GM10248 (cell line): ENCODE results near the gene PIK3R3.

Experiments
- CTCF ChIA-PET: fragments of 300-600 bp; sonication (Branson Sonifier 250); formaldehyde crosslinking; extraction: SDS; loops from one replicate; lab custom pipeline; 2021; ENCODE audit warnings: antibody characterized with exemption; lab: Yijun Ruan, JAX
- POLR2A ChIA-PET: fragments of 350-650 bp; sonication (Branson Sonifier 250); formaldehyde crosslinking; extraction: SDS; loops from one replicate; lab custom pipeline; 2020; ENCODE audit warnings: antibody characterized with exemption; lab: Yijun Ruan, JAX
- DNase-seq: peaks from one replicate; pipeline ENCODE4 v3.0.0; 2012; ENCODE audit errors: extremely low spot score
- CTCF ChIP-seq: IDR thresholded peaks from 2 replicates; pipeline ENCODE4 v1.5.1; 2012; ENCODE audit warnings: mild to moderate bottlenecking, low read depth; ENCODE audit errors: extremely low read depth, missing control alignments, control extremely low read depth

PIK3R3 gene

GRCh38 chr1:46117810-46118494 is 14.5 kb downstream of the PIK3R3 start:
- TF ChIP-seq CTCF, result no peak
- CTCF ChIA-PET, result interaction anchor here (1.1 to 2.5 kb wide), 5 partner anchors 10 to 105 kb away, joined by 3 to 12 read pairs (median 3); no protein-coding TSS in a partner anchor
- no peak for DNase-seq
- POLR2A ChIA-PET, result interaction anchor here (0.7 to 2.1 kb wide), 3 partner anchors 10 to 29 kb away, joined by 4 to 9 read pairs (median 7); partner anchors contain the start of gene PIK3R3

- CTCF ChIA-PET, result interaction anchor here (1.3 to 2.0 kb wide), 3 partner anchors 9 to 108 kb away, joined by 3 to 5 read pairs (median 4); no protein-coding TSS in a partner anchor
- no peak for TF ChIP-seq CTCF
- POLR2A ChIA-PET, result no interaction called here
- DNase-seq, result no peak
Measured at GRCh38 chr1:46114925-46115603, 17.4 kb downstream of the PIK3R3 start.

GRCh38 chr1:46113948-46114347 is 18.5 kb downstream of the PIK3R3 start:
- ChIA-PET CTCF (interaction anchor here (1.6 to 2.0 kb wide), 2 partner anchors 10 to 109 kb away, joined by 4 to 5 read pairs; no protein-coding TSS in a partner anchor), POLR2A (no interaction called here)
- no peak for DNase-seq
- TF ChIP-seq CTCF, result no peak

GRCh38 chr1:46112108-46112507 is 20.3 kb downstream of the PIK3R3 start:
- CTCF ChIA-PET, result interaction anchor here (0.7 to 1.0 kb wide), 2 partner anchors 52 to 78 kb away, joined by 3 read pairs; no protein-coding TSS in a partner anchor
- POLR2A ChIA-PET, result interaction anchor here (1.3 kb wide), 1 partner anchor 20 kb away, joined by 5 read pairs; the partner anchor contains the start of gene PIK3R3

GRCh38 chr1:46110521-46110920 is 21.9 kb downstream of the PIK3R3 start:
- DNase-seq, result no peak
- CTCF ChIA-PET, result interaction anchor here (0.6 to 1.7 kb wide), 9 partner anchors 10 to 74 kb away, joined by 3 to 5 read pairs (median 3); partner anchors contain the start of gene PIK3R3
- no peak for TF ChIP-seq CTCF
- POLR2A ChIA-PET, result interaction anchor here (0.6 kb wide), 1 partner anchor 22 kb away, joined by 4 read pairs; the partner anchor contains the start of gene PIK3R3

More at GRCh38 chr1:46112108-46112507, 20.3 kb downstream of the PIK3R3 start:
- no peak for TF ChIP-seq CTCF
- DNase-seq, result no peak

- no peak for DNase-seq
- POLR2A ChIA-PET, result no interaction called here
- TF ChIP-seq CTCF, result no peak
- CTCF ChIA-PET, result interaction anchor here (2.3 kb wide), 1 partner anchor 18 kb away, joined by 8 read pairs; no protein-coding TSS in a partner anchor
Measured at GRCh38 chr1:46102769-46103476, 29.5 kb downstream of the PIK3R3 start.
